ENCODE data around the gene VPS13D. TPM values are rescaled to one million over a fixed set of nuclear protein-coding genes. Genes with fewer than 3 reads are reported as not detected.

Gene VPS13D
- polyA plus RNA-seq, 3 donors, result 3.6 to 20.2 (median 5.1) TPM

GRCh38 chr1:12411098-12411497 lies 181.3 kb downstream of the VPS13D start:
- Histone ChIP-seq H3K79me2 (ENCODE audit: insufficient read depth, low read length) (no peaks in the 10 kb centered on the region), H3K4me2 (replicated peaks; ENCODE audit: extremely low read depth, low read length, poor library complexity, severe bottlenecking) (no peak overlapping the region), H4K20me1 (ENCODE audit: insufficient read depth, low read length) (no peaks in the 10 kb centered on the region), H3K36me3 (replicated peaks in 1 of 2; ENCODE audit: control insufficient read depth in 1 of 2, insufficient read depth in 2 of 2, low read length in 2 of 2) (peaks cover 9 to 44% of the 10 kb centered on the region in 2 donors), H2AFZ (ENCODE audit: insufficient read depth, low read depth, low read length, poor library complexity, severe bottlenecking) (no peak overlapping the region), H3K9me3 (replicated peaks in 1 of 2; ENCODE audit: control insufficient read depth in 1 of 2, insufficient read depth in 1 of 2, low read length in 2 of 2) (peaks cover 0 to 8% of the 10 kb centered on the region in 2 donors), H3K27me3 (ENCODE audit: control insufficient read depth in 2 of 2, insufficient read depth in 2 of 2, low read length in 2 of 2) (no peaks in the 10 kb centered on the region), H3K4me3 (replicated peaks in 1 of 3; ENCODE audit: low read depth in 2 of 3, low read length in 3 of 3) (no peak overlapping the region), H3K9ac (ENCODE audit: insufficient read depth, low read length, poor library complexity, severe bottlenecking) (no peak overlapping the region), H3K27ac (ENCODE audit: low read depth in 1 of 2, low read length in 2 of 2) (no peak overlapping the region), H3K4me1 (ENCODE audit: control insufficient read depth in 1 of 2, insufficient read depth in 2 of 2, low read length in 2 of 2) (peaks cover 20 to 29% of the 10 kb centered on the region in 2 donors)
- Mint-ChIP-seq H3K4me3 (no peak overlapping the region), H3K27ac (no peak overlapping the region), H3K9me3 (peaks cover 5 to 10% (median 7%) of the 10 kb centered on the region in 7 donors), H3K27me3 (ENCODE audit: low read depth in 3 of 3) (no peaks in the 10 kb centered on the region), H3K4me1 (peaks cover 32% of the 10 kb centered on the region), H3K36me3 (peaks cover 46 to 48% of the 10 kb centered on the region in 2 donors)
- intact Hi-C loops (cut with micrococcal nuclease), result no loop called here
- WGBS (ENCODE audit: insufficient coverage), result no CpG with 5 or more reads among the region's 3 CpGs
- TF ChIP-seq CTCF (IDR thresholded peaks at IDR 0.05), result no peak
- DNase-seq, result no peak

- peaks cover 20 to 29% of the 10 kb centered on the region in 2 donors for H3K4me1 ChIP-seq (ENCODE audit: control insufficient read depth in 1 of 2, insufficient read depth in 2 of 2, low read length in 2 of 2)
- no peaks in the 10 kb centered on the region for H3K27me3 ChIP-seq (ENCODE audit: control insufficient read depth in 2 of 2, insufficient read depth in 2 of 2, low read length in 2 of 2)
- no peak overlapping the region for H2AFZ ChIP-seq (ENCODE audit: insufficient read depth, low read depth, low read length, poor library complexity, severe bottlenecking)
- H3K27ac ChIP-seq (ENCODE audit: low read depth in 1 of 2, low read length in 2 of 2), result no peak overlapping the region
- H3K4me3 ChIP-seq (replicated peaks in 1 of 3; ENCODE audit: low read depth in 2 of 3, low read length in 3 of 3), result no peak overlapping the region
- H3K9me3 ChIP-seq (replicated peaks in 1 of 2; ENCODE audit: control insufficient read depth in 1 of 2, insufficient read depth in 1 of 2, low read length in 2 of 2), result peaks cover 0 to 8% of the 10 kb centered on the region in 2 donors
- Mint-ChIP-seq H3K36me3 (peaks cover 48 to 49% of the 10 kb centered on the region in 2 donors), H3K4me3 (no peak overlapping the region), H3K9me3 (peaks cover 5 to 10% (median 7%) of the 10 kb centered on the region in 7 donors), H3K4me1 (peaks cover 32% of the 10 kb centered on the region), H3K27ac (peak overlapping the region in 1 of 7 donors; percentile 55), H3K27me3 (ENCODE audit: low read depth in 3 of 3) (no peaks in the 10 kb centered on the region)
- H4K20me1 ChIP-seq (ENCODE audit: insufficient read depth, low read length), result no peaks in the 10 kb centered on the region
- DNase-seq, result no peak
- peaks cover 10 to 46% of the 10 kb centered on the region in 2 donors for H3K36me3 ChIP-seq (replicated peaks in 1 of 2; ENCODE audit: control insufficient read depth in 1 of 2, insufficient read depth in 2 of 2, low read length in 2 of 2)
- no peaks in the 10 kb centered on the region for H3K79me2 ChIP-seq (ENCODE audit: insufficient read depth, low read length)
- H3K4me2 ChIP-seq (replicated peaks; ENCODE audit: extremely low read depth, low read length, poor library complexity, severe bottlenecking), result no peak overlapping the region
- WGBS (ENCODE audit: insufficient coverage), result 83% methylated on average over 1 of the region's 6 CpGs
- intact Hi-C loops (cut with micrococcal nuclease), result no loop called here
- no peak overlapping the region for H3K9ac ChIP-seq (ENCODE audit: insufficient read depth, low read length, poor library complexity, severe bottlenecking)
- TF ChIP-seq CTCF (IDR thresholded peaks at IDR 0.05), result no peak
These were observed 181.9 kb downstream of the VPS13D start for GRCh38 chr1:12411747-12412146.

Measured in CD14-positive monocyte (primary cell).